D721Med (cell line): ENCODE data around the gene GMDS.

Experiments
- DNase-seq: peaks from one replicate; pipeline ENCODE4 v3.0.0; 2011; ENCODE audit warnings: low spot score; ENCODE audit not compliant: insufficient read length
- FAIRE-seq: peaks from 2 replicates; lab custom pipeline; 2011; peaks lifted over from hg19 to GRCh38; lab: Jason Lieb, UNC
- CTCF ChIP-seq: IDR thresholded peaks from 2 replicates; pipeline ENCODE4 v1.5.1; 2012; ENCODE audit warnings: mild to moderate bottlenecking, control low read depth; ENCODE audit not compliant: insufficient read depth; ENCODE audit errors: missing control alignments

GMDS gene

GRCh38 chr6:1575210-1576041, 670.0 kb downstream of the GMDS start:
- no peak for TF ChIP-seq CTCF
- no peak for FAIRE-seq
- no peak for DNase-seq

GRCh38 chr6:1574890-1575209, 670.6 kb downstream of the GMDS start:
- FAIRE-seq (no peak), DNase-seq (no peak)
- TF ChIP-seq CTCF: no peak

GRCh38 chr6:1574083-1574761, 671.2 kb downstream of the GMDS start:
- no peak for TF ChIP-seq CTCF
- DNase-seq (no peak), FAIRE-seq (no peak)
